ENCODE results near the gene KIF5A. TPM values are rescaled to one million over a fixed set of nuclear protein-coding genes. Genes with fewer than 3 reads are reported as not detected.
A peak's percentile ranks its signal among the peaks of the same experiment; 100 is the strongest.

The KIF5A gene
- total and polyA plus RNA-seq, 4 donors: 0.05 to 0.34 (median 0.14) TPM

GRCh38 chr12:57541001-57541400, 8.8 kb upstream of the KIF5A start:
- TF ChIP-seq CTCF (IDR thresholded peaks at IDR 0.05; ENCODE audit: control extremely low read depth, extremely low read depth): no peak
- no peaks in the 10 kb centered on the region for H3K9me3 ChIP-seq (ENCODE audit: control insufficient read depth in 4 of 4, insufficient read depth in 3 of 4, low read length in 3 of 4)
- no peaks in the 10 kb centered on the region for H3K27me3 ChIP-seq (ENCODE audit: control insufficient read depth in 3 of 3, insufficient read depth in 3 of 3, low read length in 2 of 3)
- DNase-seq: no peak
- peaks cover 0 to 9% (median 8%) of the 10 kb centered on the region in 5 donors for H3K4me1 ChIP-seq (ENCODE audit: control insufficient read depth in 5 of 5, insufficient read depth in 5 of 5, low read length in 5 of 5)
- peaks cover 6 to 24% (median 14%) of the 10 kb centered on the region in 4 donors for H3K36me3 ChIP-seq (ENCODE audit: control insufficient read depth in 4 of 4, insufficient read depth in 4 of 4, low read length in 4 of 4)
- no peak overlapping the region for H3K9ac ChIP-seq (ENCODE audit: insufficient read depth in 1 of 2, low read length in 2 of 2)
- H3K27ac ChIP-seq (ENCODE audit: low read depth in 1 of 2, low read length in 1 of 2): no peak overlapping the region
- ATAC-seq (ENCODE audit: insufficient read depth, low FRiP score): no peak
- H3K4me3 ChIP-seq: no peak overlapping the region
- 58 to 86% methylated on average over 2 of the region's 2 CpGs for WGBS, 2 donors

GRCh38 chr12:57541717-57542116, 8.1 kb upstream of the KIF5A start:
- ATAC-seq (ENCODE audit: insufficient read depth, low FRiP score) (no peak), DNase-seq (peak in 1 of 3 donors; percentile 4)
- Histone ChIP-seq H3K27ac (ENCODE audit: low read depth in 1 of 2, low read length in 1 of 2) (no peak overlapping the region), H3K27me3 (ENCODE audit: control insufficient read depth in 3 of 3, insufficient read depth in 3 of 3, low read length in 2 of 3) (no peaks in the 10 kb centered on the region), H3K9me3 (ENCODE audit: control insufficient read depth in 4 of 4, insufficient read depth in 3 of 4, low read length in 3 of 4) (no peaks in the 10 kb centered on the region), H3K4me1 (ENCODE audit: control insufficient read depth in 5 of 5, insufficient read depth in 5 of 5, low read length in 5 of 5) (peaks cover 0 to 14% (median 8%) of the 10 kb centered on the region in 5 donors), H3K9ac (ENCODE audit: insufficient read depth in 1 of 2, low read length in 2 of 2) (no peak overlapping the region), H3K4me3 (no peak overlapping the region), H3K36me3 (ENCODE audit: control insufficient read depth in 4 of 4, insufficient read depth in 4 of 4, low read length in 4 of 4) (peaks cover 6 to 24% (median 14%) of the 10 kb centered on the region in 4 donors)
- 86 to 88% methylated on average over 2 of the region's 2 CpGs for WGBS, 2 donors
- TF ChIP-seq CTCF (IDR thresholded peaks at IDR 0.05; ENCODE audit: control extremely low read depth, extremely low read depth): no peak

DNA sequence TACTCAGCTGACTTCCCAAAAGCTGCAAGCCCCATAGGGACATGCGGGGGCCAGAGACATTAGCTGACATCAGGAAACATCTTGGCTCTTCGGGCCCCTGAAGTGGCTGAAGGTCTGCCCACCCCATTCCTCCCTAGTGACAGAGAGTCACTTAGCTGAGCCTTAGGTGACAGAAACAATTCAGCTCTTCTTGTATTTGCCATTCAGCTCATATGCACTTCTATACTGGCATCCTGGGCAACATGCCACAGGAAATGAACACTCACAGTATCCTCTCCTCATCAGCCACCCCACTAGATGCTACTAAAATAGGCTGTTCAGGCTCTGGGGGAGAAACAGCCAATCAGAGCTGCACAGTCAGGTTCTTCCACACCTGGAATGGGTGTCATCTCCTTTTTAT, 6.3 kb upstream of the KIF5A start:
- no peak for TF ChIP-seq CTCF (IDR thresholded peaks at IDR 0.05; ENCODE audit: control extremely low read depth, extremely low read depth)
- WGBS, 2 donors: 40 to 70% methylated on average over 2 of the region's 2 CpGs
- peaks cover 0 to 14% (median 8%) of the 10 kb centered on the region in 5 donors for H3K4me1 ChIP-seq (ENCODE audit: control insufficient read depth in 5 of 5, insufficient read depth in 5 of 5, low read length in 5 of 5)

More for the DNA sequence above, 6.3 kb upstream of the KIF5A start:
- Histone ChIP-seq H3K36me3 (ENCODE audit: control insufficient read depth in 4 of 4, insufficient read depth in 4 of 4, low read length in 4 of 4) (peaks cover 6 to 16% (median 11%) of the 10 kb centered on the region in 4 donors), H3K9ac (ENCODE audit: insufficient read depth in 1 of 2, low read length in 2 of 2) (no peak overlapping the region), H3K27me3 (ENCODE audit: control insufficient read depth in 3 of 3, insufficient read depth in 3 of 3, low read length in 2 of 3) (peaks cover 0 to 12% (median 5%) of the 10 kb centered on the region in 3 donors), H3K27ac (ENCODE audit: low read depth in 1 of 2, low read length in 1 of 2) (no peak overlapping the region), H3K9me3 (ENCODE audit: control insufficient read depth in 4 of 4, insufficient read depth in 3 of 4, low read length in 3 of 4) (no peaks in the 10 kb centered on the region), H3K4me3 (no peak overlapping the region)
- ATAC-seq (ENCODE audit: insufficient read depth, low FRiP score) (no peak), DNase-seq (no peak)

Measured in lung (tissue), 12 donors.